Osteoblast (primary cell): ENCODE data around the gene EFNB3. TPM values are rescaled to one million over a fixed set of nuclear protein-coding genes. Genes with fewer than 3 reads are reported as not detected.
A peak's percentile ranks its signal among the peaks of the same experiment; 100 is the strongest.

ENCODE experiments used
- DNase-seq: peaks from one replicate; pipeline ENCODE4 v3.0.0; 2011; ENCODE audit warnings: low spot score, mixed read lengths; ENCODE audit not compliant: insufficient read length; ENCODE audit errors: missing footprints
- H2AFZ ChIP-seq: 2 replicates; pipeline ENCODE4 v1.6.0; 2011; ENCODE audit warnings: mild to moderate bottlenecking, low read length
- H3K27ac ChIP-seq: 2 replicates; pipeline ENCODE4 v1.5.1; 2011; ENCODE audit warnings: mild to moderate bottlenecking, low read depth, low read length, moderate library complexity
- H3K27me3 ChIP-seq: 2 replicates; pipeline ENCODE4 v1.6.0; 2012; ENCODE audit warnings: mild to moderate bottlenecking, control low read depth, inconsistent platforms, low read length, moderate library complexity; ENCODE audit not compliant: insufficient read depth
- H3K36me3 ChIP-seq: 2 replicates; pipeline ENCODE4 v1.5.1; 2011; ENCODE audit warnings: mild to moderate bottlenecking, low read length, control low read depth, moderate library complexity; ENCODE audit not compliant: insufficient read depth
- H3K4me1 ChIP-seq: 2 replicates; pipeline ENCODE4 v1.5.1; 2011; ENCODE audit warnings: mild to moderate bottlenecking, low read length, control low read depth, moderate library complexity; ENCODE audit not compliant: insufficient read depth
- H3K4me2 ChIP-seq: 2 replicates; pipeline ENCODE4 v1.6.0; 2011; ENCODE audit warnings: mild to moderate bottlenecking, low read length; ENCODE audit not compliant: insufficient read depth
- H3K4me3 ChIP-seq: fragments of 200-600 bp; sonication (generic); 3 replicates; pipeline ENCODE4 v1.5.1; 2012; ENCODE audit warnings: mild to moderate bottlenecking, low read length, inconsistent platforms; ENCODE audit not compliant: insufficient read depth
- H3K79me2 ChIP-seq: 2 replicates; pipeline ENCODE4 v1.6.0; 2012; ENCODE audit warnings: mild to moderate bottlenecking, low read length, control low read depth, inconsistent platforms; ENCODE audit not compliant: insufficient read depth
- H3K9me3 ChIP-seq: 2 replicates; pipeline ENCODE4 v1.5.1; 2011; ENCODE audit warnings: low read depth, low read length, control low read depth
- H4K20me1 ChIP-seq: 2 replicates; pipeline ENCODE4 v1.6.0; 2012; ENCODE audit warnings: mild to moderate bottlenecking, low read length, control low read depth; ENCODE audit not compliant: insufficient read depth
- CTCF ChIP-seq: IDR thresholded peaks from 2 replicates; pipeline ENCODE4 v1.5.1; 2011; ENCODE audit warnings: mild to moderate bottlenecking, low read depth, low read length, moderate library complexity; ENCODE audit errors: extremely low read depth
- total RNA-seq: library from RNA; depleted of rRNA; stranded (reverse); fragments of >200 nt; gene quantifications from 2 replicates; pipeline ENCODE4 v1.2.3, GENCODE V29; 2012

Gene EFNB3
- total RNA-seq, 1 donor: 1.8 TPM

GRCh38 chr17:7710301-7710700, 5.3 kb downstream of the EFNB3 start:
- Histone ChIP-seq H2AFZ (peak overlapping the region; percentile 35), H3K4me3 (no peak overlapping the region), H3K36me3 (no peaks in the 10 kb centered on the region), H3K79me2 (no peaks in the 10 kb centered on the region), H3K27me3 (peaks cover 54% of the 10 kb centered on the region), H3K27ac (no peak overlapping the region), H3K4me1 (no peaks in the 10 kb centered on the region), H4K20me1 (no peaks in the 10 kb centered on the region), H3K4me2 (no peak overlapping the region), H3K9me3 (no peaks in the 10 kb centered on the region)
- no peak for TF ChIP-seq CTCF
- peak; percentile 39 for DNase-seq

- Histone ChIP-seq H3K79me2 (no peaks in the 10 kb centered on the region), H3K4me1 (peaks cover 1% of the 10 kb centered on the region), H2AFZ (no peak overlapping the region), H3K9me3 (no peaks in the 10 kb centered on the region), H4K20me1 (no peaks in the 10 kb centered on the region), H3K4me3 (no peak overlapping the region), H3K4me2 (no peak overlapping the region), H3K36me3 (no peaks in the 10 kb centered on the region), H3K27ac (no peak overlapping the region), H3K27me3 (peaks cover 53% of the 10 kb centered on the region)
- no peak for TF ChIP-seq CTCF
- peak; percentile 51 for DNase-seq
Observed at GRCh38 chr17:7711051-7711755, 6.2 kb downstream of the EFNB3 start.

- H2AFZ ChIP-seq: no peak overlapping the region
- H3K27ac ChIP-seq: no peak overlapping the region
- H3K9me3 ChIP-seq: no peaks in the 10 kb centered on the region
- H3K79me2 ChIP-seq: no peaks in the 10 kb centered on the region
- H3K4me2 ChIP-seq: no peak overlapping the region
- no peaks in the 10 kb centered on the region for H4K20me1 ChIP-seq
- no peak overlapping the region for H3K4me3 ChIP-seq
- DNase-seq: peak; percentile 45
- no peaks in the 10 kb centered on the region for H3K36me3 ChIP-seq
- peaks cover 42% of the 10 kb centered on the region for H3K27me3 ChIP-seq
- no peak for TF ChIP-seq CTCF
- peaks cover 8% of the 10 kb centered on the region for H3K4me1 ChIP-seq
Observed at GRCh38 chr17:7712111-7712771, 7.2 kb downstream of the EFNB3 start.

GRCh38 chr17:7713782-7714181, 8.8 kb downstream of the EFNB3 start:
- H2AFZ ChIP-seq: no peak overlapping the region
- TF ChIP-seq CTCF: no peak

More at GRCh38 chr17:7713782-7714181, 8.8 kb downstream of the EFNB3 start:
- H3K27me3 ChIP-seq: peaks cover 45% of the 10 kb centered on the region
- H4K20me1 ChIP-seq: no peaks in the 10 kb centered on the region
- peak; percentile 76 for DNase-seq
- no peaks in the 10 kb centered on the region for H3K79me2 ChIP-seq
- H3K4me3 ChIP-seq: no peak overlapping the region
- H3K27ac ChIP-seq: no peak overlapping the region
- H3K4me2 ChIP-seq: no peak overlapping the region
- H3K9me3 ChIP-seq: no peaks in the 10 kb centered on the region
- H3K36me3 ChIP-seq: no peaks in the 10 kb centered on the region
- H3K4me1 ChIP-seq: peaks cover 16% of the 10 kb centered on the region
